ENCODE data around the gene GFRA1.

GFRA1 gene

DNA sequence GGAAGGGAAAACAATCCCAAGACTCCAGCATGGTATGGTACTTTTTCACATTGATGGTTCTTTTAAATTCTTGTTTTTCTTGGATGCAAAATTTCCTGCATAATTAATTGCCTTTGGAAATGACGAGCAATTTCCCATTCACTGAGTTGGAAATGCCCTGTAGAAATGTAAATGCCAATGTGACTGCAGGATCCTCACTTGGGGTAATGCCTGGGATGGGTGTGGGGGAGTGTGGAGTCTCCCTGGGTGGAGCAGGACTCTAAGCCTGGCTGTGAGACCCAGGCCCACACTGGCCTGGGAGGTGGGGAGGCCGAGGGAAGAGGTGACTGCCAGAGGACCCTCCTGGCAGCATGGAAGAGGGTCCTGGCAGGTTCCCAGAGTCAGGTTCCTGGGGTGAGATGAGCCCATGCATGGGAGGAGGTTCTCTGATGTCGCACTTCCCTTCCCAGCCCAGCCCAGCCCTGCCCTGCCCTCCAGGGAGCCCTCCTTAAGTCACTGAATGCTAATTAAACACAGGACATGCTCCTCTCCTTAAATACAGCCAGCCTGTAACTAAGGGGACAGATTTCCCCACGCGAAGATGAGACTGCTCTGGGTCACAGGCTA lies 157.9 kb downstream of the GFRA1 start (continued):
- TF ChIP-seq KLF7 (tag by site-specific recombination; IDR thresholded peaks at IDR 0.05; ENCODE audit: borderline replicate concordance) = no peak
- TF ChIP-seq, protein P1, sequence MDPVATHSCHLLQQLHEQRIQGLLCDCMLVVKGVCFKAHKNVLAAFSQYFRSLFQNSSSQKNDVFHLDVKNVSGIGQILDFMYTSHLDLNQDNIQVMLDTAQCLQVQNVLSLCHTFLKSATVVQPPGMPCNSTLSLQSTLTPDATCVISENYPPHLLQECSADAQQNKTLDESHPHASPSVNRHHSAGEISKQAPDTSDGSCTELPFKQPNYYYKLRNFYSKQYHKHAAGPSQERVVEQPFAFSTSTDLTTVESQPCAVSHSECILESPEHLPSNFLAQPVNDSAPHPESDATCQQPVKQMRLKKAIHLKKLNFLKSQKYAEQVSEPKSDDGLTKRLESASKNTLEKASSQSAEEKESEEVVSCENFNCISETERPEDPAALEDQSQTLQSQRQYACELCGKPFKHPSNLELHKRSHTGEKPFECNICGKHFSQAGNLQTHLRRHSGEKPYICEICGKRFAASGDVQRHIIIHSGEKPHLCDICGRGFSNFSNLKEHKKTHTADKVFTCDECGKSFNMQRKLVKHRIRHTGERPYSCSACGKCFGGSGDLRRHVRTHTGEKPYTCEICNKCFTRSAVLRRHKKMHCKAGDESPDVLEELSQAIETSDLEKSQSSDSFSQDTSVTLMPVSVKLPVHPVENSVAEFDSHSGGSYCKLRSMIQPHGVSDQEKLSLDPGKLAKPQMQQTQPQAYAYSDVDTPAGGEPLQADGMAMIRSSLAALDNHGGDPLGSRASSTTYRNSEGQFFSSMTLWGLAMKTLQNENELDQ (tag by site-specific recombination; IDR thresholded peaks at IDR 0.05; ENCODE audit: low read depth) = no peak
- TF ChIP-seq, protein P2, sequence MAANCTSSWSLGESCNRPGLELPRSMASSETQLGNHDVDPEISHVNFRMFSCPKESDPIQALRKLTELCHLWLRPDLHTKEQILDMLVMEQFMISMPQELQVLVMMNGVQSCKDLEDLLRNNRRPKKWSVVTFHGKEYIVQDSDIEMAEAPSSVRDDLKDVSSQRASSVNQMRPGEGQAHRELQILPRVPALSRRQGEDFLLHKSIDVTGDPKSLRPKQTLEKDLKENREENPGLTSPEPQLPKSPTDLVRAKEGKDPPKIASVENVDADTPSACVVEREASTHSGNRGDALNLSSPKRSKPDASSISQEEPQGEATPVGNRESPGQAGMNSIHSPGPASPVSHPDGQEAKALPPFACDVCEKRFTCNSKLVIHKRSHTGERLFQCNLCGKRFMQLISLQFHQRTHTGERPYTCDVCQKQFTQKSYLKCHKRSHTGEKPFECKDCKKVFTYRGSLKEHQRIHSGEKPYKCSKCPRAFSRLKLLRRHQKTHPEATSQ (tag by site-specific recombination; IDR thresholded peaks at IDR 0.05) = no peak
- no peak for TF ChIP-seq HOXC10 (CRISPR knock-in tag; IDR thresholded peaks at IDR 0.05)
- no peak for TF ChIP-seq ZNF341 (tag by site-specific recombination; IDR thresholded peaks at IDR 0.05; ENCODE audit: low read depth)
- TF ChIP-seq ZNF324 (tag by site-specific recombination; IDR thresholded peaks at IDR 0.05) = no peak

DNA sequence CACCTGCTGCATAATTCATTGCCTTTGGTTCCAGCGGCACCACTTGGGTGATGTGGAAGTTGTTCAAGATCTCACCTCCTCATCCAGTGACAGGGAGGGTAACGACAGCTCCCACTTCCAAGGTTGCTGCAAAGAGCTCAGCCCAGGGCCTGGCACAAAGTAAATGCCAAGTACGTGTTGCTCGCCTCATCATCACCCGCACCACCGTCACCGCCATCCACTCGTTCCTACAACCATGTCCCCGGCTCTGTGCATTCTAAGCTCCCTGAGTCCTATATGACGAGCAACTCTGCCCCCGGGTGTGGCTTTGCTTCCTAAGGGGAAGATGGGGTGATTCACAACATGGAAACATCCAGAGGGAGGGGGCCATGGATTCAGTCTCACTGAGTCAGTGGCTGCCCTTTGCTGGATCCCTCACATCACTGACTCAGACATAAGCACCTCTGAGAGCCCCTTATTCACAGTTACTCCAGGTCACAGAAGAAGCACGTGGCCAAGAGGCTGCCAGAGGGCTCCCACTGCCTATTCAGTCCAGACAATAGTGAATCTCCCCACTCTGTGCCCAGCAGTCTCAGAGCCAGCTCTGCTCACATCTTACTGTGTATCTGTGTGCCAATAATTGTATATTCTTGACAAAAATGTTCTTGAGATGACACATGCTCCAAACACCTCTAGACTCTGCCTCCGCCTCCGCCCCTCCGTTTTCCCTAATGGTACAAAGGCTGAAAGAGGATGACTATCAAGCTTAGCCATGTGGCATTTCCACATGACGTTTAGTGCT lies 159.1 kb downstream of the GFRA1 start:
- Histone ChIP-seq H3K27ac (ENCODE audit: extremely low read depth, low read depth, low read length) (no peak overlapping the region), H3K4me3 (ENCODE audit: low read depth, low read length) (no peak overlapping the region), H3K36me3 (ENCODE audit: control insufficient read depth in 2 of 2, insufficient read depth in 1 of 2, low read length in 2 of 2) (no peaks in the 10 kb centered on the region), H3K9me3 (ENCODE audit: control insufficient read depth, insufficient read depth, low read depth, low read length) (no peaks in the 10 kb centered on the region), H3K4me1 (ENCODE audit: control insufficient read depth, insufficient read depth, low read length) (no peaks in the 10 kb centered on the region)
- TF ChIP-seq ZNF202 (tag by site-specific recombination; IDR thresholded peaks at IDR 0.05; ENCODE audit: borderline replicate concordance) (no peak), ZNF843 (tag by site-specific recombination; IDR thresholded peaks at IDR 0.05) (no peak)
- POLR2A ChIA-PET = no interaction called here
- CTCF ChIA-PET = interaction anchor here (0.6 kb wide), 1 partner anchor 97 kb away, joined by 3 read pairs; no protein-coding TSS in a partner anchor

DNA sequence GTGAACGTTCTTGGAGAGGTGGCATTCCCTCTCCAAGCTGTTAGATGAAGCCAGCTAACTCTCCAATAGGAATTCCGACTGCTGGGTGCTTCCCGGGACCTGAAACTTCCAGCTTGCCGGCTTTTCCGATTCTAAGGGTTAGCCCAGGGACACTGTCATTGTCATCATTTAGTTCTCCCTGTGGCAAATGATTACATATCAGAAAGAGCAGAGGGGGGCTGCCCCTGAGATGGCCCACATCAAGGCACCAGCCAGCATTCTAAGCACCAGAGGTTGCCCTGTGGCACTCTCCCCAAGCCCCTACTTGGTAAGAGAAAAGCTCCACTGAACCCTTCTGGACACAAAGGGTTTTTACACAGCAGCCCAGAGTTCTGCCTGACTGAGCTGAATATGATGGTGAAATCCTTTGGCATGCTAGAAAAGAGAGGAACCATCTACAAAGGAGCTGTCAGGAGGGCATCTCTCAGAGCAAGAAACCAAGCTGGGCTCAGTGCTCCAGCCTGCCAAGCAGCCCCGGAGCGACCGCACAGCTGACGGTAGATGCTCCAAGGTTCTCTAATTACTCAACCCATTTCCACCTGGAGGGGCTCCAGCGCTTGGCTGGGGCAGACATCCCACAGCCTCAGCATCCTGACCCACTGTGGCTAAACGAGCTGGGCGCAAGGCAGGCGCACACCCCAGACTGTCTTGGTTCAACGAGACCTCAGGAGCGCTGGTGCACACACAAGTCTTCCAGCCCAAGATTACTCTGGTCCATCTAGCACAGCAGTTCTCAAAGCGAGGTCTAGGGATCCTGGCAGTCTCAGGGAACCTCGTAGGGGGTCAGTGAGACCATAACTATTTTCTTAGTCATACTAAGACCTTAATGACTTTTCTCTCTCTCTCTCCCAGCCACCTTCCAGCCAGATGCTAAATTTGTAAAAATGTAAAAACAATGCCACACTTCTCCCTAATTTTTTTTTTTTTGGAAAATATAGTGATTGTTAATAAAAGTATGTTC lies 160.5 kb downstream of the GFRA1 start:
- no peak overlapping the region for H3K27ac ChIP-seq (ENCODE audit: extremely low read depth, low read depth, low read length)
- POLR2A ChIA-PET = no interaction called here
- CTCF ChIA-PET = no interaction called here
- TF ChIP-seq SALL2 (tag by site-specific recombination; IDR thresholded peaks at IDR 0.05; ENCODE audit: borderline replicate concordance) (no peak), ZNF629 (tag by site-specific recombination; IDR thresholded peaks at IDR 0.05) (no peak), KLF9 (tag by site-specific recombination; IDR thresholded peaks at IDR 0.05; ENCODE audit: low read depth) (no peak), ZNF776 (tag by site-specific recombination; IDR thresholded peaks at IDR 0.05; ENCODE audit: borderline replicate concordance) (no peak), REPIN1 (tag by site-specific recombination; IDR thresholded peaks at IDR 0.05; ENCODE audit: low read depth) (no peak), PRDM1 (tag by site-specific recombination; IDR thresholded peaks at IDR 0.05) (no peak), ZNF248 (tag by site-specific recombination; IDR thresholded peaks at IDR 0.05) (no peak), ZNF561 (tag by site-specific recombination; IDR thresholded peaks at IDR 0.05; ENCODE audit: borderline replicate concordance) (no peak), KLF1 (tag by site-specific recombination; IDR thresholded peaks at IDR 0.05) (no peak), ZNF521 (tag by site-specific recombination; IDR thresholded peaks at IDR 0.05) (no peak), ZNF830 (tag by site-specific recombination; IDR thresholded peaks at IDR 0.05; ENCODE audit: low read depth) (no peak), ZNF394 (tag by site-specific recombination; IDR thresholded peaks at IDR 0.05; ENCODE audit: borderline replicate concordance) (no peak), MYNN (tag by site-specific recombination; IDR thresholded peaks at IDR 0.05; ENCODE audit: borderline replicate concordance) (no peak)
- TF ChIP-seq, protein P1 (tag by site-specific recombination; IDR thresholded peaks at IDR 0.05; ENCODE audit: low read depth) = no peak
- TF ChIP-seq, protein P3, sequence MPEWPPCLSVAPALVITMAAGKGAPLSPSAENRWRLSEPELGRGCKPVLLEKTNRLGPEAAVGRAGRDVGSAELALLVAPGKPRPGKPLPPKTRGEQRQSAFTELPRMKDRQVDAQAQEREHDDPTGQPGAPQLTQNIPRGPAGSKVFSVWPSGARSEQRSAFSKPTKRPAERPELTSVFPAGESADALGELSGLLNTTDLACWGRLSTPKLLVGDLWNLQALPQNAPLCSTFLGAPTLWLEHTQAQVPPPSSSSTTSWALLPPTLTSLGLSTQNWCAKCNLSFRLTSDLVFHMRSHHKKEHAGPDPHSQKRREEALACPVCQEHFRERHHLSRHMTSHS (tag by site-specific recombination; IDR thresholded peaks at IDR 0.05) = no peak

More for the DNA sequence above, 160.5 kb downstream of the GFRA1 start:
- Histone ChIP-seq H3K4me1 (ENCODE audit: control insufficient read depth, insufficient read depth, low read length) (no peaks in the 10 kb centered on the region), H3K36me3 (ENCODE audit: control insufficient read depth in 2 of 2, insufficient read depth in 1 of 2, low read length in 2 of 2) (no peaks in the 10 kb centered on the region), H3K9me3 (ENCODE audit: control insufficient read depth, insufficient read depth, low read depth, low read length) (no peaks in the 10 kb centered on the region), H3K4me3 (ENCODE audit: low read depth, low read length) (no peak overlapping the region)

Data from HEK293 (cell line).